IMR-90 (cell line): ENCODE measurements around the gene PNPLA5. TPM values are rescaled to one million over a fixed set of nuclear protein-coding genes. Genes with fewer than 3 reads are reported as not detected.

Source experiments
- ATAC-seq: fragments of 200-7000 bp; cut with Tn5 transposase; 2 replicates; pipeline ENCODE4 v1.9.1; 2020; ENCODE audit warnings: low read depth, mild to moderate bottlenecking, moderate library complexity
- BruUV-seq: library from RNA; stranded (reverse); fragments of 400-500 nt; replicated peaks from 2 replicates; lab custom pipeline; 2021; lab: Mats Ljungman, UMichigan
- CTCF ChIA-PET: fragments of 300-600 bp; formaldehyde crosslinking; extraction: SDS; loops from one replicate; lab custom pipeline; 2021; ENCODE audit warnings: antibody characterized with exemption; lab: Yijun Ruan, JAX
- POLR2A ChIA-PET: fragments of 300-600 bp; sonication (Branson Sonifier 250); formaldehyde crosslinking; loops from one replicate; lab custom pipeline; 2022; ENCODE audit warnings: antibody characterized with exemption; ENCODE audit not compliant: unreplicated experiment; lab: Charles Lee
- DNase-seq: peaks from one replicate; pipeline ENCODE4 v3.0.0; 2013
- H2AFZ ChIP-seq: replicated peaks from 2 replicates; pipeline ENCODE3; 2013; ENCODE audit warnings: low read length, mild to moderate bottlenecking; ENCODE audit not compliant: poor library complexity
- H2AK5ac ChIP-seq: 2 replicates; pipeline ENCODE4 v1.6.1; 2013; ENCODE audit warnings: low read depth, low read length, inconsistent platforms
- H2AK9ac ChIP-seq: replicated peaks from 2 replicates; pipeline ENCODE3; 2013; ENCODE audit warnings: mild to moderate bottlenecking, low read depth, low read length, moderate library complexity; ENCODE audit not compliant: poor library complexity
- H2BK120ac ChIP-seq: 2 replicates; pipeline ENCODE4 v1.6.1; 2013; ENCODE audit warnings: low read depth, low read length, inconsistent platforms
- H2BK15ac ChIP-seq: 3 replicates; pipeline ENCODE4 v1.6.1; 2013; ENCODE audit warnings: low read depth, low read length, inconsistent platforms
- H2BK20ac ChIP-seq: 2 replicates; pipeline ENCODE4 v1.6.1; 2013; ENCODE audit warnings: low read depth, mild to moderate bottlenecking, inconsistent platforms, low read length, moderate library complexity
- H2BK5ac ChIP-seq: 2 replicates; pipeline ENCODE4 v1.6.1; 2013; ENCODE audit warnings: mild to moderate bottlenecking, low read depth, low read length, inconsistent platforms; ENCODE audit not compliant: poor library complexity, severe bottlenecking
- H3K14ac ChIP-seq: replicated peaks from 2 replicates; pipeline ENCODE4 v1.6.1; 2013; ENCODE audit warnings: low read depth, low read length, inconsistent platforms
- H3K18ac ChIP-seq: 2 replicates; pipeline ENCODE4 v1.6.1; 2013; ENCODE audit warnings: low read depth, low read length, control low read depth
- H3K23ac ChIP-seq: 2 replicates; pipeline ENCODE4 v1.6.1; 2013; ENCODE audit warnings: low read depth, low read length, inconsistent platforms
- H3K27ac ChIP-seq: 2 replicates; pipeline ENCODE4 v1.5.1; 2013; ENCODE audit warnings: mild to moderate bottlenecking, control low read depth, low read length; ENCODE audit not compliant: insufficient read depth
- H3K27me3 ChIP-seq: 2 replicates; pipeline ENCODE4 v1.6.1; 2013; ENCODE audit warnings: low read length; ENCODE audit not compliant: control insufficient read depth, insufficient read depth
- H3K36me3 ChIP-seq: 2 replicates; pipeline ENCODE4 v1.6.1; 2013; ENCODE audit warnings: low read length, mixed read lengths; ENCODE audit not compliant: control insufficient read depth, insufficient read depth
- H3K4ac ChIP-seq: 2 replicates; pipeline ENCODE4 v1.6.1; 2013; ENCODE audit warnings: low read depth, low read length, inconsistent platforms
- H3K4me1 ChIP-seq: 2 replicates; pipeline ENCODE4 v1.6.1; 2013; ENCODE audit warnings: low read length, mixed read lengths; ENCODE audit not compliant: control insufficient read depth, insufficient read depth
- H3K4me2 ChIP-seq: 2 replicates; pipeline ENCODE4 v1.6.1; 2013; ENCODE audit warnings: low read depth, mild to moderate bottlenecking, control low read depth, low read length, moderate library complexity
- H3K4me3 ChIP-seq: 2 replicates; pipeline ENCODE4 v1.5.1; 2013; ENCODE audit warnings: low read depth, mild to moderate bottlenecking, control low read depth, low read length, moderate library complexity; ENCODE audit not compliant: insufficient read depth
- H3K56ac ChIP-seq: 2 replicates; pipeline ENCODE4 v1.6.1; 2013; ENCODE audit warnings: low read length, inconsistent platforms; ENCODE audit not compliant: insufficient read depth; ENCODE audit errors: extremely low read depth
- H3K79me1 ChIP-seq, 2 experiments: 2 replicates each; pipeline ENCODE4 v1.6.1; 2013; ENCODE audit warnings: low read length in 2 of 2, inconsistent platforms in 1 of 2, low read depth in 1 of 2
- H3K9ac ChIP-seq: 2 replicates; pipeline ENCODE4 v1.6.1; 2013; ENCODE audit warnings: low read depth, low read length, control low read depth
- H3K9me1 ChIP-seq: 2 replicates; pipeline ENCODE4 v1.6.1; 2013; ENCODE audit warnings: low read length, inconsistent platforms; ENCODE audit not compliant: insufficient read depth
- H3K9me3 ChIP-seq: 2 replicates; pipeline ENCODE4 v1.6.1; 2013; ENCODE audit warnings: low read length; ENCODE audit not compliant: control insufficient read depth, insufficient read depth
- H4K20me1 ChIP-seq: 2 replicates; pipeline ENCODE4 v1.6.1; 2013; ENCODE audit warnings: low read length, inconsistent platforms; ENCODE audit not compliant: insufficient read depth
- H4K5ac ChIP-seq: 2 replicates; pipeline ENCODE4 v1.6.1; 2013; ENCODE audit warnings: mild to moderate bottlenecking, low read depth, low read length, control low read depth
- H4K8ac ChIP-seq, 2 experiments: 2 replicates each; pipeline ENCODE4 v1.6.1; 2013; ENCODE audit warnings: low read depth in 2 of 2, low read length in 2 of 2, control low read depth in 1 of 2, inconsistent platforms in 1 of 2
- H4K91ac ChIP-seq: 2 replicates; pipeline ENCODE4 v1.6.1; 2013; ENCODE audit warnings: low read depth, low read length, inconsistent platforms; ENCODE audit not compliant: insufficient read depth
- MAZ ChIP-seq: IDR thresholded peaks from 2 replicates; pipeline ENCODE4 v1.6.1; 2012; ENCODE audit warnings: low read depth, mild to moderate bottlenecking, low read length, improper control_type of control experiment, moderate library complexity, borderline replicate concordance
- WGBS, 2 experiments: methylation state at CpG; one replicate each; pipeline versions ENCODE4 v1.1.5 to v1.1.7; 2013; ENCODE audit warnings: missing lambda C conversion rate in 2 of 2; ENCODE audit not compliant: insufficient read length in 1 of 2; ENCODE audit errors: extremely low coverage in 2 of 2; 5-methylcytosine and 5-hydroxymethylcytosine counted together
- dilution Hi-C: fragments of 300-500 bp; cut with HindIII; formaldehyde crosslinking; loops from one replicate; pipeline ENCODE4 v1.14.3; 2018; ENCODE audit warnings: low sequenced_read_pairs; ENCODE audit not compliant: unreplicated experiment
- in situ Hi-C: fragments of 300-500 bp; cut with MboI; formaldehyde crosslinking; loops from 3 replicates; pipeline ENCODE4 v1.14.3; 2019; ENCODE audit warnings: low sequenced_read_pairs, inconsistent platforms, mixed read lengths
- intact Hi-C: fragments of 100-400 bp; cut with micrococcal nuclease; formaldehyde crosslinking; loops from 2 replicates; pipeline ENCODE4 v1.10.0; 2022
- polyA plus RNA-seq, 3 experiments: library from polyadenylated mRNA; depleted of rRNA; stranded (reverse); fragments of >200 nt; gene quantifications; 2 replicates each; pipeline ENCODE4 v1.2.3, GENCODE V29; 2012; ENCODE audit warnings: low replicate concordance in 1 of 3
- total RNA-seq: library from RNA; depleted of rRNA; stranded (reverse); fragments of >200 nt; gene quantifications from 2 replicates; pipeline ENCODE4 v1.2.3, GENCODE V29; 2012

Gene PNPLA5
- total and polyA plus RNA-seq, 2 of the 4 experiments (the other 2 are of a cell fraction) = 0.18 to 0.44 TPM

DNA sequence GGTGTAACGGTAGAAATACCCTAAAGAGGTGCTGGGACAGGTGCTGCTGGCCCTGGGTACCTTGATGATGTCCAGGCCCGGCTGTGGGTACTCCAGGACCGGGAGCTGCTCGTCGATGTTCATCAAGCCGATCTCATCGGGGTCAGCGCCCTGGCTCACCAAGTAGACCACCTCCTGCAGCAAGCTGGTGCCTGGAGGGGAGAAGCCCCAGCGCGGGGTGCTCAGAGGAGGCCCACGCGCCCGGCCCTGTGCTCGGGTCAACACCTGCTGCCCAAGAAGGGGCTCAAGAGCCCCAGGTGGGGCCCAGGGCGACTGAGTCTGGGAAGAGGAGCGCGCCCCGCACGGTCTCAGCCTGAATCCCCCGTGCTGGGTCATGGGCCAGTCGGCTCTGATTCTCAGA, 50.1 kb downstream of the PNPLA5 start:
- Histone ChIP-seq H3K4ac (no peak overlapping the region), H4K8ac (no peak overlapping the region), H3K36me3 (peaks cover 6% of the 10 kb centered on the region; the same call in 1 of the 2 replicates), H2BK15ac (no peak overlapping the region), H2BK5ac (no peak overlapping the region), H2AK5ac (no peak overlapping the region), H3K9ac (no peak overlapping the region), H4K91ac (no peak overlapping the region), H2BK120ac (no peak overlapping the region), H3K27me3 (no peaks in the 10 kb centered on the region; the same call in 1 of the 2 replicates), H3K9me1 (no peaks in the 10 kb centered on the region), H3K23ac (no peak overlapping the region), H3K9me3 (no peaks in the 10 kb centered on the region), H4K5ac (no peak overlapping the region), H3K4me1 (no peaks in the 10 kb centered on the region), H3K79me1 (no peaks in the 10 kb centered on the region; a peak in 1 of 4 replicates), H3K56ac (no peak overlapping the region), H2AFZ (no peak overlapping the region), H3K14ac (no peak overlapping the region), H4K20me1 (no peaks in the 10 kb centered on the region; the same call in 1 of the 2 replicates), H3K4me3 (no peak overlapping the region), H3K4me2 (no peak overlapping the region), H3K27ac (no peak overlapping the region), H2BK20ac (no peak overlapping the region), H3K18ac (no peak overlapping the region), H2AK9ac (no peak overlapping the region)
- BruUV-seq = no TSS peak
- intact Hi-C loops = no loop called here
- 86% methylated on average over 11 of the region's 21 CpGs; no CpG with 5 or more reads in 1 of the 2 experiments for WGBS, 2 experiments
- ATAC-seq (no peak), DNase-seq (no peak)
- in situ Hi-C loops = no loop called here
- dilution Hi-C loops = no loop called here
- POLR2A ChIA-PET = no interaction called here
- TF ChIP-seq MAZ = no peak
- CTCF ChIA-PET = no interaction called here
